T-helper 22 cell (primary cell): ENCODE data around the gene HBE1.

ENCODE experiments used
- DNase-seq: peaks from one replicate; pipeline ENCODE4 v3.0.0-alpha.2; 2020; ENCODE audit warnings: low read depth

Gene HBE1

GRCh38 chr11:5234381-5234834, 35.3 kb downstream of the HBE1 start, which contains the start of gene HBD:
Gene HBD, minus strand, starts transcription at chr11:5234483. Its CDS starts 50 bp downstream, at chr11:5234433.
- DNase-seq = no peak

- no peak for DNase-seq
Measured at GRCh38 chr11:5233307-5233706, 36.4 kb downstream of the HBE1 start.

- DNase-seq = no peak
Measured at GRCh38 chr11:5232821-5233220, 36.9 kb downstream of the HBE1 start.

GRCh38 chr11:5232176-5232575, 37.6 kb downstream of the HBE1 start:
- DNase-seq = no peak

- no peak for DNase-seq
Measured at GRCh38 chr11:5231111-5231510, 38.6 kb downstream of the HBE1 start.

- no peak for DNase-seq
Measured at GRCh38 chr11:5230266-5230665, 39.5 kb downstream of the HBE1 start.

GRCh38 chr11:5229796-5230195, 39.9 kb downstream of the HBE1 start:
- DNase-seq = no peak

- no peak for DNase-seq
Measured at GRCh38 chr11:5229356-5229755, 40.4 kb downstream of the HBE1 start.

- DNase-seq = no peak
Measured at GRCh38 chr11:5228124-5228523, 41.6 kb downstream of the HBE1 start.

- DNase-seq = no peak
Measured at GRCh38 chr11:5227681-5228080, 42.1 kb downstream of the HBE1 start.

GRCh38 chr11:5226732-5227310, 42.9 kb downstream of the HBE1 start, which contains the start of gene HBB:
Gene HBB, minus strand, starts transcription at chr11:5227071. Its CDS starts 50 bp downstream, at chr11:5227021.
- DNase-seq = no peak

GRCh38 chr11:5225480-5225871, 44.3 kb downstream of the HBE1 start:
- no peak for DNase-seq

GRCh38 chr11:5224538-5225479, 44.9 kb downstream of the HBE1 start:
- no peak for DNase-seq

GRCh38 chr11:5223686-5224085, 46.1 kb downstream of the HBE1 start:
- no peak for DNase-seq

- DNase-seq = no peak
Measured at GRCh38 chr11:5223146-5223545, 46.6 kb downstream of the HBE1 start.
